ENCODE results near the gene UGDH.

DNA sequence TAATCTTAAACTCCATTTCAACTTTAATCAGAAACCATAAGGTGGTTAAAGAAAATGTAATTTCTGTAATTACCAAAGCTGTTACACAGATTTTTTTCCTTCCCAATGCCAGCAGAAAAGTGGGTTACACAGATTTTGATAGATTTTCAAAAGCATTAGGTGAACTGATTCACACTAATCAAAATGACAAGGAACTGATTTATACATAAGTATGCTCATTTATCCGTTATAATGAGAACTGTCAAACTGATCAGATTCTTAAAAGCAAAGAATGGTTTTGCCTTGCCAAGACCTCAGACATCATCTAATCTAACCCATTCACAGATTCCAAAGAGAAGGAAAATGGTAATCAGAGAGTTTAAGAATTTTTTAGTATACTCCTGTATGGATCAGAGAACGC is 5.2 kb downstream of the UGDH start:
- no peak for TF ChIP-seq SMC3 (IDR thresholded peaks at IDR 0.05; ENCODE audit: borderline replicate concordance, low read length)
- no peak for TF ChIP-seq POLR2AphosphoS2 (IDR thresholded peaks at IDR 0.05; ENCODE audit: low read depth, low read length)
- TF ChIP-seq NFXL1 (IDR thresholded peaks at IDR 0.05; ENCODE audit: borderline replicate concordance): no peak
- TF ChIP-seq, protein P1, sequence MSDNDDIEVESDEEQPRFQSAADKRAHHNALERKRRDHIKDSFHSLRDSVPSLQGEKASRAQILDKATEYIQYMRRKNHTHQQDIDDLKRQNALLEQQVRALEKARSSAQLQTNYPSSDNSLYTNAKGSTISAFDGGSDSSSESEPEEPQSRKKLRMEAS (IDR thresholded peaks at IDR 0.05; ENCODE audit: low read depth, low read length): no peak
- TF ChIP-seq JUND (IDR thresholded peaks at IDR 0.05; ENCODE audit: low read depth, low read length): no peak
- TF ChIP-seq CTCF (IDR thresholded peaks at IDR 0.05 in 2 of 3, conservative IDR thresholded peaks at IDR 0.05 in 1 of 3; ENCODE audit: control insufficient read depth in 2 of 3, extremely low read depth in 1 of 3, insufficient read depth in 1 of 3, low read depth in 3 of 3, low read length in 3 of 3): no peak

All from GM12878 (cell line).